Measurements from ENCODE around the gene SMIM31.

Gene SMIM31

GRCh38 chr4:164770010-164770724 lies 16.2 kb downstream of the SMIM31 start:
- TF ChIP-seq, protein P1, sequence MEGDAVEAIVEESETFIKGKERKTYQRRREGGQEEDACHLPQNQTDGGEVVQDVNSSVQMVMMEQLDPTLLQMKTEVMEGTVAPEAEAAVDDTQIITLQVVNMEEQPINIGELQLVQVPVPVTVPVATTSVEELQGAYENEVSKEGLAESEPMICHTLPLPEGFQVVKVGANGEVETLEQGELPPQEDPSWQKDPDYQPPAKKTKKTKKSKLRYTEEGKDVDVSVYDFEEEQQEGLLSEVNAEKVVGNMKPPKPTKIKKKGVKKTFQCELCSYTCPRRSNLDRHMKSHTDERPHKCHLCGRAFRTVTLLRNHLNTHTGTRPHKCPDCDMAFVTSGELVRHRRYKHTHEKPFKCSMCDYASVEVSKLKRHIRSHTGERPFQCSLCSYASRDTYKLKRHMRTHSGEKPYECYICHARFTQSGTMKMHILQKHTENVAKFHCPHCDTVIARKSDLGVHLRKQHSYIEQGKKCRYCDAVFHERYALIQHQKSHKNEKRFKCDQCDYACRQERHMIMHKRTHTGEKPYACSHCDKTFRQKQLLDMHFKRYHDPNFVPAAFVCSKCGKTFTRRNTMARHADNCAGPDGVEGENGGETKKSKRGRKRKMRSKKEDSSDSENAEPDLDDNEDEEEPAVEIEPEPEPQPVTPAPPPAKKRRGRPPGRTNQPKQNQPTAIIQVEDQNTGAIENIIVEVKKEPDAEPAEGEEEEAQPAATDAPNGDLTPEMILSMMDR (IDR thresholded peaks at IDR 0.05): no peak
- Histone ChIP-seq H3K27me3 (peaks cover 6% of the 10 kb centered on the region), H3K27ac (no peak overlapping the region), H3K36me3 (no peaks in the 10 kb centered on the region), H3K4me3 (ENCODE audit: low read depth in 1 of 2, low read length in 1 of 2) (no peak overlapping the region), H3K4me1 (ENCODE audit: control insufficient read depth in 1 of 2, insufficient read depth in 1 of 2, low read depth in 1 of 2, low read length in 1 of 2) (no peaks in the 10 kb centered on the region), H3K9me3 (no peaks in the 10 kb centered on the region)

DNA sequence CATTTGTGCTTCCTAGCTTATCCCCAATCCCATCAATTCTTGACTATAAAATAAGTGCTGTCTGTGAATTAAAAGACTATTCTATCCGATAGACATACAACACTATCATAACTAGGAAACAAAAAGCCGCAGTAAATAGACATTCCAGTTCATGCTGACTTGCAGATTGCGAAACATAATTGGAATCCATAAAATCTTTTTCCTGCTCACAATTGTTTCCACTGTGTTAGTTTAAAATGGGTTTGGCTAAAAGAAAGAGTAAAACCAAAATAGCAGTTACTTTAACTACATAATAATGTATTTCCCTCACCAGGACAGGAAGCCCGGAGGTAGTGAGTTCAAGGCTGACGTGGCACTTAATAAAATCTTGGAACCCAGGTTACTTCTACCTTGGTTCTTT lies 17.2 kb downstream of the SMIM31 start:
- H3K36me3 ChIP-seq: no peaks in the 10 kb centered on the region
- H3K4me1 ChIP-seq (ENCODE audit: control insufficient read depth in 1 of 2, insufficient read depth in 1 of 2, low read depth in 1 of 2, low read length in 1 of 2): no peaks in the 10 kb centered on the region
- H3K27ac ChIP-seq: no peak overlapping the region
- TF ChIP-seq, protein P1 (IDR thresholded peaks at IDR 0.05): no peak
- peaks cover 6% of the 10 kb centered on the region for H3K27me3 ChIP-seq
- H3K4me3 ChIP-seq (ENCODE audit: low read depth in 1 of 2, low read length in 1 of 2): no peak overlapping the region
- no peaks in the 10 kb centered on the region for H3K9me3 ChIP-seq

GRCh38 chr4:164772076-164772475 lies 18.1 kb downstream of the SMIM31 start:
- Histone ChIP-seq H3K27me3 (peaks cover 6% of the 10 kb centered on the region), H3K36me3 (no peaks in the 10 kb centered on the region), H3K27ac (no peak overlapping the region), H3K9me3 (no peaks in the 10 kb centered on the region), H3K4me1 (ENCODE audit: control insufficient read depth in 1 of 2, insufficient read depth in 1 of 2, low read depth in 1 of 2, low read length in 1 of 2) (no peaks in the 10 kb centered on the region), H3K4me3 (ENCODE audit: low read depth in 1 of 2, low read length in 1 of 2) (no peak overlapping the region)
- TF ChIP-seq, protein P1 (IDR thresholded peaks at IDR 0.05): no peak

GRCh38 chr4:164779080-164779479 lies 25.1 kb downstream of the SMIM31 start:
- H3K27me3 ChIP-seq: no peaks in the 10 kb centered on the region
- H3K9me3 ChIP-seq: no peaks in the 10 kb centered on the region
- no peaks in the 10 kb centered on the region for H3K36me3 ChIP-seq
- TF ChIP-seq, protein P1 (IDR thresholded peaks at IDR 0.05): no peak
- H3K4me3 ChIP-seq (ENCODE audit: low read depth in 1 of 2, low read length in 1 of 2): no peak overlapping the region
- no peak overlapping the region for H3K27ac ChIP-seq
- no peaks in the 10 kb centered on the region for H3K4me1 ChIP-seq (ENCODE audit: control insufficient read depth in 1 of 2, insufficient read depth in 1 of 2, low read depth in 1 of 2, low read length in 1 of 2)

- Histone ChIP-seq H3K36me3 (no peaks in the 10 kb centered on the region), H3K4me1 (ENCODE audit: control insufficient read depth in 1 of 2, insufficient read depth in 1 of 2, low read depth in 1 of 2, low read length in 1 of 2) (no peaks in the 10 kb centered on the region), H3K27me3 (no peaks in the 10 kb centered on the region), H3K4me3 (ENCODE audit: low read depth in 1 of 2, low read length in 1 of 2) (no peak overlapping the region), H3K27ac (no peak overlapping the region), H3K9me3 (no peaks in the 10 kb centered on the region)
- TF ChIP-seq, protein P1 (IDR thresholded peaks at IDR 0.05): no peak
Measured at GRCh38 chr4:164779811-164780216, 25.9 kb downstream of the SMIM31 start.
